Left cardiac atrium (tissue), 4 donors: Measurements from ENCODE around the gene SIGMAR1. TPM values are rescaled to one million over a fixed set of nuclear protein-coding genes. Genes with fewer than 3 reads are reported as not detected.
"Not testable (repeated sequence)": the region's sequence is repeated elsewhere in the genome, so short reads cannot be mapped to it uniquely, and the experiment has no call there.

ENCODE experiments used
- ATAC-seq, 2 donors: fragments of 200-7000 bp; cut with Tn5 transposase; one replicate each; pipeline ENCODE4 v1.9.1; 2020; ENCODE audit warnings: mild to moderate bottlenecking in 2 of 2, moderate library complexity in 2 of 2
- DNase-seq: peaks from one replicate; pipeline ENCODE4 v3.0.0-alpha.2; 2020
- intact Hi-C, 2 donors: fragments of 100-400 bp; cut with DNase I; formaldehyde crosslinking; loops; one replicate each; pipeline versions ENCODE4 v1.14.1 to v1.15.1; 2022 to 2023
- total RNA-seq, 2 donors: library from RNA; stranded (reverse); fragmentation: NEBNext Ultra II Directional; extraction: Animal tissue kit (Norgen Biotek cat#: 25700); gene quantifications; one replicate each; pipeline ENCODE4 v1.2.1, GENCODE V29; 2021
- donor health status: DM: no; HTN: yes; CAD: no.
- donor health status: DM: no; HTN: yes; CAD: no; lungs with severe emphysema.
- donor health status: DM: yes; HTN: yes; CAD: no.
- donor health status: Dilated cardiomyopathy.

SIGMAR1 gene
- total RNA-seq, 2 donors from 2014 or later = 31.8 to 33.3 TPM

DNA sequence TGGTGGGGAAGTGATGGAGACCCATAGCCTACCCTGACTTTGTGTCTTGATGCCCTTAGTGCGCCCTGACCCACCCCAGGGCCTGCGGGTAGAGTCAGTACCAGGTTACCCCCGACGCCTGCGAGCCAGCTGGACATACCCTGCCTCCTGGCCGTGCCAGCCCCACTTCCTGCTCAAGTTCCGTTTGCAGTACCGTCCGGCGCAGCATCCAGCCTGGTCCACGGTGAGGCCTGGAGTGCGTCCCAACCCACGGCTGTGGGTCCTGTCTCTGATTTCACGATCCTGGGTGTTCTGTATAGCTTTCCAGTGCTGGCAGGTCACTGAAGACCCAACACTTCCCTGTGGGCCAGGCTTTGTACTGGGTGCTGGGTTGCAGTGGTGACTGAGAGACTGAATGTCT, 20.9 kb upstream of the SIGMAR1 start:
- DNase-seq (no peak), ATAC-seq (no peak)
- intact Hi-C loops = no loop called here

- ATAC-seq (no peak), DNase-seq (no peak)
- intact Hi-C loops = no loop called here
Observed at GRCh38 chr9:34656992-34657391, 19.4 kb upstream of the SIGMAR1 start.

DNA sequence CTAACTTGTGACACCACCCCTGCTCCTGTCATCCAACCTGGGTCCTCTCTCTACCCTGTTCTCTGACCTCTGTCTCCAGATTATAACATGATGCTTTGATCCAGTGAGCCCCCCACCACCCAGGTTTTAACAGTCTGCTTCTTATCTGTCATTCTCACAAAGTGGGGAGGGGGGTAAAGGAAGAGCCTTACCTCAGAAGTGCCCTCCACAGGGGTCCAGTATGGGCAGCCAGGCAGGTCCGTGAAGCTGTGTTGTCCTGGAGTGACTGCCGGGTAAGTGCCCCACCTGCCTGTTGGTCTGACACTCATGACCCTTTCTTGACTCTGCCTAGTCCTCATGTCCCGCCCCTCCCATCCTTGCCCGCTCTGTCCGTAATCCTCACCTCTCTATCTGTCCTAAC, 17.8 kb upstream of the SIGMAR1 start:
- DNase-seq (no peak), ATAC-seq (no peak)
- intact Hi-C loops = no loop called here

GRCh38 chr9:34654323-34655051, 16.9 kb upstream of the SIGMAR1 start:
- peak; percentile 78 for DNase-seq
- intact Hi-C loops = no loop called here
- peak; percentile 50 to 78 for ATAC-seq

GRCh38 chr9:34653151-34654072, 15.8 kb upstream of the SIGMAR1 start:
- ATAC-seq = peak; percentile 7 to 24
- DNase-seq = no peak
- intact Hi-C loops = no loop called here

GRCh38 chr9:34652602-34653000, 15.0 kb upstream of the SIGMAR1 start:
- intact Hi-C loops = no loop called here
- no peak for DNase-seq
- no peak for ATAC-seq

- ATAC-seq (peak; percentile 75 to 82), DNase-seq (peak; percentile 90)
- intact Hi-C loops = no loop called here
Observed at GRCh38 chr9:34651876-34652601, 14.5 kb upstream of the SIGMAR1 start, which contains the start of gene IL11RA. Gene IL11RA (plus strand): TSS chr9:34652185. CDS start chr9:34655218, 3,033 bp downstream.

GRCh38 chr9:34651321-34651720, 13.7 kb upstream of the SIGMAR1 start:
- DNase-seq (no peak), ATAC-seq (no peak)
- intact Hi-C loops = no loop called here

GRCh38 chr9:34650816-34651215, 13.2 kb upstream of the SIGMAR1 start:
- ATAC-seq (no peak), DNase-seq (no peak)
- intact Hi-C loops = no loop called here

DNA sequence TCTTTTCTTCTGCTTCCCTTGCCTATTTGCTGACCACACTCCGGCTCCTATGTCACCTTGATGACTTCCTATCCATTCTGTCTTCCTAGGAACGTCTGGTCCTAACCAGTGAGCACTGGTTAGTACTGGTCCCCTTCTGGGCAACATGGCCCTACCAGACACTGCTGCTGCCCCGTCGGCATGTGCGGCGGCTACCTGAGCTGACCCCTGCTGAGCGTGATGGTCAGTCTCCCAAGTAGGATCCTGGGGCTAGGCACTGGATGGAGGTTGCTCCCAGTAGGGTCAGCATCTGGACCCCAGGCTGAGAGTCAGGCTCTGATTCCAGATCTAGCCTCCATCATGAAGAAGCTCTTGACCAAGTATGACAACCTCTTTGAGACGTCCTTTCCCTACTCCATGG, 11.1 kb upstream of the SIGMAR1 start:
- no peak for ATAC-seq
- DNase-seq = no peak
- intact Hi-C loops = no loop called here

DNA sequence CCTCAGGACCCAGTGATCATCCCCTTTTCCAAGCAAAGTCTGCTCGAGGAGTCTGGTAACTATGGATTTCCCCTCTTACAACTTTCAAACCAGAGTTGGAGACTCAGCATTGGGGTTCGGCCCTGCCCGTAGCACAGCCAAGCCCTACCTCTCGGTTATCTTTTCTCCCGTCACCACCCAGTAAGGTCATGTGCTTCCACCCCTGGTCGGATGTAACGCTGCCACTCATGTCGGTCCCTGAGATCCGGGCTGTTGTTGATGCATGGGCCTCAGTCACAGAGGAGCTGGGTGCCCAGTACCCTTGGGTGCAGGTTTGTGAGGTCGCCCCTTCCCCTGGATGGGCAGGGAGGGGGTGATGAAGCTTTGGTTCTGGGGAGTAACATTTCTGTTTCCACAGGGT, 10.1 kb upstream of the SIGMAR1 start:
- DNase-seq (no peak), ATAC-seq (no peak)
- intact Hi-C loops = no loop called here

- ATAC-seq = no peak
- intact Hi-C loops = no loop called here
- no peak for DNase-seq
Observed at GRCh38 chr9:34647084-34647403, 9.5 kb upstream of the SIGMAR1 start.

GRCh38 chr9:34646211-34647083, 8.9 kb upstream of the SIGMAR1 start, which contains the start of gene GALT:
Gene GALT (plus strand): TSS chr9:34646675. CDS start chr9:34646705, 30 bp downstream.
- intact Hi-C loops = no loop called here
- peak; percentile 87 to 89 for ATAC-seq
- DNase-seq = peak; percentile 95

DNA sequence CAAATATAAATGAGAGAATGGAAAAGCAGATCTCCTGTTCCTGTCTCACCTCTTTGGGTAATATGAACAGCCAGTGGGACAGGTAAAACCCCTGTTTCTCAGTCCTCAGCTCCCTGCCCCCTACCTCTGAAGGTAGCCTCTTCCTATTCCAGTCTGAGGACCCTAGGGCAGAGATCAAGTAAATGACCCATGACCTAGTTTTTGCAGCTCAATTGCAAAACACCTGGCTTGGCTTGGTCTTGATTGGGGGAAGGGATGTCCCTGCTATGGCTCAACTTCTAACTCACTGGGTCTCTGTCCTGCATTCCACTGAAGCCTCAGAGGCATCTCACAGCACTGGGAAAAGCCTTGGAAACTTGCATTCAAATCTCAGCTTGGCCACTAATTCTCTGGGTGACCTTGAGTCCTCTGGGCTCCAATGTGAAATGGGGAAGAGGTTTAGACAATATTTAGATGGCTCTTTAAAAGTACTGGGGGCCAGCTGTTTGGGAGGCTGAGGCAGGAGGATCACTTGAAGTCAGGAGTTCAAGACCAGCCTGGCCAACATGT, 7.3 kb upstream of the SIGMAR1 start:
- ATAC-seq (no peak), DNase-seq (no peak)
- intact Hi-C loops = no loop called here

GRCh38 chr9:34642679-34643078, 5.1 kb upstream of the SIGMAR1 start:
- DNase-seq (no peak), ATAC-seq (no peak)
- intact Hi-C loops = no loop called here

GRCh38 chr9:34639322-34639721, 1.7 kb upstream of the SIGMAR1 start:
- intact Hi-C loops, DNase-seq: not testable (repeated sequence)

GRCh38 chr9:34638138-34638445, 505 bp upstream of the SIGMAR1 start:
- ATAC-seq (no peak), DNase-seq (no peak)
- intact Hi-C loops = no loop called here

More at GRCh38 chr9:34639322-34639721, 1.7 kb upstream of the SIGMAR1 start:
- not testable (repeated sequence) for ATAC-seq

DNA sequence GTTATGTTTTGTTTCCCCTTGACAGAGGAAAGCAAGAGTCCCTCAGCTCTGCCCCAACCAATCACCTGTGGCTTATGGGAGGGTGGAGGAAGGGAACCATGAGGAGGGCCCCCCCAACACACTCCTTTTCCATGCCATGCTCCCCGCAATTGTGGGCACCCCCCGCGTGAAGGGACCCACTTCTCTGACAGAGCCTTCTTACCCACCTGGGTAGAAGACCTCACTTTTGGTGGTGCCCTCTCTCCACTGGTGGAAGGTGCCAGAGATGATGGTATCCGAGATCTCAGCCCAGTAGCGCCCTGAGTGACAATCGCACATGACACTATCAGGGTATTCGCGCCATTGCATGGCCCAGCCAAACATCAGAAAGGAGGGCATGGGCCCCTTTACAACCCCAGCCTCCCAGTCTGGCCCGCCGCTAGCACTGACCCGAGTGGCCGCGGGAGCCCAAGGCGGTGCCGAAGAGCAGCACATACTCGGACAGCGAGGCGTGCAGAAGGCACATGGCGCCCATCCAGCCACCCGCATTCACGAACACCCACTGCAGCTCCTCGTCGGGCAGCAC, 714 bp downstream of the SIGMAR1 start:
- ATAC-seq = no peak
- DNase-seq = no peak
- intact Hi-C loops = no loop called here
